ENCODE results near the gene CPNE9.

GRCh38 chr3:9725775-9726515 is 22.3 kb downstream of the CPNE9 start:
- TF ChIP-seq ZFP30 (CRISPR knock-in tag; IDR thresholded peaks at IDR 0.05) (no peak), PATZ1 (CRISPR knock-in tag; IDR thresholded peaks at IDR 0.05; ENCODE audit: borderline replicate concordance) (no peak), CSDC2 (CRISPR knock-in tag; IDR thresholded peaks at IDR 0.05) (no peak), RARB (CRISPR knock-in tag; IDR thresholded peaks at IDR 0.05) (no peak), ZNF70 (CRISPR knock-in tag; IDR thresholded peaks at IDR 0.05) (no peak), ZNF565 (CRISPR knock-in tag; conservative IDR thresholded peaks at IDR 0.05; ENCODE audit: low read depth) (no peak), ESRRG (CRISPR knock-in tag; IDR thresholded peaks at IDR 0.05) (no peak), ZFP3 (CRISPR knock-in tag; IDR thresholded peaks at IDR 0.05) (no peak), POU6F1 (CRISPR knock-in tag; IDR thresholded peaks at IDR 0.05; ENCODE audit: borderline replicate concordance, low read depth) (no peak), ISL1 (CRISPR knock-in tag; IDR thresholded peaks at IDR 0.05) (no peak)

Measured in SK-N-SH treated with all-trans-retinoic acid at 6 μM for 48 hours (cell line).